ENCODE data around the gene GLI1. TPM values are rescaled to one million over a fixed set of nuclear protein-coding genes. Genes with fewer than 3 reads are reported as not detected.
"Not testable (repeated sequence)": the region's sequence is repeated elsewhere in the genome, so short reads cannot be mapped to it uniquely, and the experiment has no call there.

The GLI1 gene
- total RNA-seq, 1 donor from 2014 or later, result 1.4 TPM

DNA sequence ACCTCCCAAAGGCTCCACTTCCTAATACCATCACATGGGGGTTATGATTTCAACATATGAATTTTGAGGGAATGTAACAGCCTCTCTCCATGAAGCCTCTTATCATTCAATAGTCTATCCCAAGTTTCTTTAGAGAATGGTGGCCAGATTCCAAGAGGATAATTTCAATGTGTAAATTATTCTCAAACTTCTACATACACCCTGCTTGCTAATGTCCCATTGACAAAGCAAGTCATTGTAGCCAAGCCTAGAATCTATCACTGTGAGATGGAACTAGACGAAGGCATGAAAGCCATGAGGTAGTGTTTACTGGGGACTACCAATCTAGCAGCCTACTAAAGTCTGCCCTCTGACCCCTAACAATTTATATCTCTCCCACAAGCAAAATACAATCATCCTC lies 21.2 kb upstream of the GLI1 start:
- Histone ChIP-seq H3K27ac (no peak overlapping the region), H3K4me1 (no peaks in the 10 kb centered on the region), H3K27me3 (no peaks in the 10 kb centered on the region), H3K9me3 (peaks cover 6% of the 10 kb centered on the region), H3K4me3 (no peak overlapping the region), H3K36me3 (no peaks in the 10 kb centered on the region)
- intact Hi-C loops (cut with DNase I), result no loop called here
- TF ChIP-seq CTCF (IDR thresholded peaks at IDR 0.05), result no peak
- ATAC-seq (no peak), DNase-seq (no peak)

DNA sequence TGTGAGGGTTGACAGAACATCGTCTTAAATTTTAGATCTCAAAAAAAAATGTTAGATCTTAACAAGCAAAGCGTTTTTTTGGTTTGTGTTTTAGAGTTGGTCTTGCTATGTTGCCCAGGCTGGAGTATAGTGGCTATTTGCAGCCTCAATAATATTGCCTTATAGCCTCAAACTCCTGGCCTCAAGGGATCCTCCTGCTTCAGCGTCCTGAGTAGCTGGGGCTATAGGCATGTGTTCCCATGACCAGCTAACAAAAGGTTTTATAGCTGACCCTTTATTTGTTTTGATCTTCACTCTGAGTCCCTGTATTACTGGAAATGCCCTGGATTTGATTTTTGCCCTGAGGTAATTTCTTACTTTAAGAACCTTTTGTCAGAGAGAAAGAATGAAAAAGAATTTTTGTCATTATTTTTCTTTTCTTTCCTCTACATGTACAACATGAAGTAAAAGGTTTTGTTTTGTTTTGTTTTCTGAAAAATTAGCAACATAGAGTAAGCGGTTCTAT lies 19.8 kb upstream of the GLI1 start:
- Histone ChIP-seq H3K9me3 (peaks cover 6% of the 10 kb centered on the region), H3K27me3 (no peaks in the 10 kb centered on the region), H3K4me3 (no peak overlapping the region), H3K36me3 (no peaks in the 10 kb centered on the region), H3K27ac (no peak overlapping the region), H3K4me1 (no peaks in the 10 kb centered on the region)
- ATAC-seq (no peak), DNase-seq (no peak)
- TF ChIP-seq CTCF (IDR thresholded peaks at IDR 0.05), result no peak
- intact Hi-C loops (cut with DNase I), result no loop called here

DNA sequence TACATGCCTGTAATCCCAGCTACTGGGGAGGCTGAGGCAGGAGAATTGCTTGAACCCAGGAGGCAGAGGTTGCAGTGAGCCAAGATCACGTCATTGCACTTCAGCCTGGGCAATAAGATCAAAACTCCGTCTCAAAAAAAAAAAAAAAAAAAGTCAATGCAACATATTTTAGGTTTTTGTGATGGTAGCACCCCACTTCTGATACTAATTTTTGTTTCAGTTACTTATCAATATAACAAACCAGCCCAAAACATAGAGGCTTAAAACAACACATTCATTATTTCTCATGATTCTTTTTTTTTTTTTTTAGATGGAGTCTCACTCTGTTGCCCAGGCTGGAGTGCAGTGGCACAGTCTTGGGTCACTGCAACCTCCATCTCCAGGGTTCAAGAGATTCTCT lies 18.2 kb upstream of the GLI1 start:
- H3K27me3 ChIP-seq; H3K4me3 ChIP-seq; H3K9me3 ChIP-seq; H3K27ac ChIP-seq; intact Hi-C loops (cut with DNase I); H3K4me1 ChIP-seq; ATAC-seq; H3K36me3 ChIP-seq; DNase-seq: not testable (repeated sequence)

GRCh38 chr12:57441846-57442427 lies 17.6 kb upstream of the GLI1 start:
- Histone ChIP-seq H3K27me3 (no peaks in the 10 kb centered on the region), H3K4me1 (no peaks in the 10 kb centered on the region), H3K9me3 (peaks cover 6% of the 10 kb centered on the region), H3K36me3 (no peaks in the 10 kb centered on the region), H3K27ac (no peak overlapping the region), H3K4me3 (no peak overlapping the region)
- intact Hi-C loops (cut with DNase I), result no loop called here
- no peak for TF ChIP-seq CTCF (IDR thresholded peaks at IDR 0.05)
- DNase-seq (no peak), ATAC-seq (no peak)

DNA sequence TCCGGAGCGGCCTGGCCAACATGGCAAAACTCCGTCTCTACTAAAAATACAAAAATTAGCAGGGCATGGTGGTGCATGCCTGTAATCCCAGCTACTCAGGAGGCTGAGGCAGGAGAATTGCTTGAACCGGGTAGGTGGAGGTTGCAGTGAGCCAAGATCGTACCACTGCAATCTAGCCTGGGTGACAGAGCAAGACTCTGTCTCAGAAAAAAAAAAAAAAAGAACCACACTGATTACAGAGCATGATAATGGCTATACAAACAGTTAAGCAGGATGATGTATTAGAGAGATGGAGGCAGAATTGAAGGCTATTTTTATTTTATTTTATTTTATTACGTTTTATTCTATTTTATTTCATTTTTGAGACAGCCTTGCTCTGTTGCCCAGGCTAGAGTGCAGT lies 15.2 kb upstream of the GLI1 start:
- intact Hi-C loops (cut with DNase I); H3K27ac ChIP-seq; H3K36me3 ChIP-seq; H3K4me1 ChIP-seq; H3K4me3 ChIP-seq; H3K27me3 ChIP-seq; DNase-seq; H3K9me3 ChIP-seq; ATAC-seq: not testable (repeated sequence)

DNA sequence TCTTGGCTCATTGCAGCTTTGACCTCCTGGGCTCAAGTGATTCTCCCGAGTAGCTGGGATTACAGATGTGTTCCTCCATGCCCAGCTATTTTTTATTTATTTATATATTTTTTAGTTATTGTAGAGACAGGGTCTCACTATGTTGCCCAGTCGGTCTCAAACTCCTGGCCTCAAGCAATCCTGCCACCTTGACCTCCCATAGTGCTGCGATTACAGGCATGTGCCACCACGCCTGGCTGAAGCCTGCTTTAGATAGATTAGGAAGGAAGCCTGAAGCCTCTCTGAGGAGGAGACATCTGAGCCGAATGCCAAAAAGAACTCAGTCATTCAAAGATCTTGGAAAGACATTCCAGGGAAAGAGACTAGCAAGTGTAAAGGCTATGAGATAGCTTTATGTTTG lies 14.8 kb upstream of the GLI1 start:
- Histone ChIP-seq H3K36me3 (no peaks in the 10 kb centered on the region), H3K27me3 (no peaks in the 10 kb centered on the region), H3K9me3 (peaks cover 6% of the 10 kb centered on the region), H3K4me1 (no peaks in the 10 kb centered on the region), H3K27ac (no peak overlapping the region), H3K4me3 (no peak overlapping the region)
- ATAC-seq (no peak), DNase-seq (no peak)
- no peak for TF ChIP-seq CTCF (IDR thresholded peaks at IDR 0.05)
- intact Hi-C loops (cut with DNase I), result no loop called here
